Activated B cell treated with CpG ODN at 0.5 μM for 24 hours (primary cell): ENCODE measurements around the gene ANP32D. TPM values are rescaled to one million over a fixed set of nuclear protein-coding genes. Genes with fewer than 3 reads are reported as not detected.
"Not testable (repeated sequence)": the region's sequence is repeated elsewhere in the genome, so short reads cannot be mapped to it uniquely, and the experiment has no call there.

ENCODE experiments used
- ATAC-seq: fragments of 200-7000 bp; cut with Tn5 transposase; one replicate; pipeline ENCODE4 v1.10.0; 2021; ENCODE audit warnings: low read depth, mild to moderate bottlenecking, moderate library complexity
- CTCF ChIA-PET: fragments of 350-600 bp; sonication (Branson Sonifier 250); formaldehyde crosslinking; loops from one replicate; lab custom pipeline; 2021; ENCODE audit warnings: antibody characterized with exemption; lab: Charles Lee
- POLR2A ChIA-PET: fragments of 350-600 bp; sonication (Branson Sonifier 250); formaldehyde crosslinking; loops from one replicate; lab custom pipeline; 2021; ENCODE audit warnings: antibody characterized with exemption; lab: Charles Lee
- DNase-seq: peaks from one replicate; pipeline ENCODE4 v3.0.0; 2022
- H3K27ac Mint-ChIP-seq: one replicate; pipeline ENCODE4 v1.8.0; 2020; ENCODE audit warnings: mixed read lengths
- H3K27me3 Mint-ChIP-seq: one replicate; pipeline ENCODE4 v1.8.0; 2021; ENCODE audit warnings: mixed read lengths
- H3K36me3 Mint-ChIP-seq: one replicate; pipeline ENCODE4 v1.8.0; 2021; ENCODE audit warnings: low read depth, mixed read lengths
- H3K4me1 Mint-ChIP-seq: one replicate; pipeline ENCODE4 v1.8.0; 2021; ENCODE audit warnings: mixed read lengths
- H3K4me3 Mint-ChIP-seq: one replicate; pipeline ENCODE4 v1.8.0; 2020; ENCODE audit warnings: mild to moderate bottlenecking, mixed read lengths
- H3K9me3 Mint-ChIP-seq: one replicate; pipeline ENCODE4 v1.8.0; 2020; ENCODE audit warnings: mixed read lengths
- intact Hi-C: fragments of 100-400 bp; cut with micrococcal nuclease; formaldehyde crosslinking; loops from one replicate; pipeline ENCODE4 v1.15.1; 2024
- total RNA-seq: library from RNA; stranded (reverse); gene quantifications from 2 replicates; pipeline ENCODE4 v1.2.3, GENCODE V29; 2022
- TF ChIP-seq, protein P1 (sequence below): fragments of 200-600 bp; IDR thresholded peaks from one replicate; pipeline ENCODE4 v1.8.0; 2022; ENCODE audit warnings: antibody characterized with exemption, mild to moderate bottlenecking

ANP32D gene
- total RNA-seq, 1 donor from 2014 or later = not detected

DNA sequence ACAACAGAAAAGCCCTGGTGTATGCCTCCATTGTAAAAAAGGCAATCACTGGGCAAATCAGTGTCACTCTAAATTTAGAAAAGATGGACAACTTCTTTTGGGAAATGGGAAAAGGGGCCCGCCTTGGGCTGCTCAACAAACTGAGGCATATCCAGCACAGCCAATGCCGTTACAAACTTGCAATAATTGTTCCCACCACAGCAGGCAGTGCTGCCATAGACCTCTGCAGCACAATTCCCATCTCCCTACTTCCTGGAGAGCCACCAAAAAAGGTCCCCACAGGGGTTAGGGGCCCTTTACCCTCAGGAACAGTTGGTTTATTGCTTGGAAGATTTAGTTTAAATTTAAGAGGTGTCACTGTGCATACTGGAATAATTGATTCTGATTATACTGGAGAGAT, 36.6 kb downstream of the ANP32D start:
- peaks cover 3% of the 10 kb centered on the region for H3K4me1 Mint-ChIP-seq
- peaks cover 19% of the 10 kb centered on the region for H3K9me3 Mint-ChIP-seq
- no peaks in the 10 kb centered on the region for H3K36me3 Mint-ChIP-seq
- TF ChIP-seq, protein P1, sequence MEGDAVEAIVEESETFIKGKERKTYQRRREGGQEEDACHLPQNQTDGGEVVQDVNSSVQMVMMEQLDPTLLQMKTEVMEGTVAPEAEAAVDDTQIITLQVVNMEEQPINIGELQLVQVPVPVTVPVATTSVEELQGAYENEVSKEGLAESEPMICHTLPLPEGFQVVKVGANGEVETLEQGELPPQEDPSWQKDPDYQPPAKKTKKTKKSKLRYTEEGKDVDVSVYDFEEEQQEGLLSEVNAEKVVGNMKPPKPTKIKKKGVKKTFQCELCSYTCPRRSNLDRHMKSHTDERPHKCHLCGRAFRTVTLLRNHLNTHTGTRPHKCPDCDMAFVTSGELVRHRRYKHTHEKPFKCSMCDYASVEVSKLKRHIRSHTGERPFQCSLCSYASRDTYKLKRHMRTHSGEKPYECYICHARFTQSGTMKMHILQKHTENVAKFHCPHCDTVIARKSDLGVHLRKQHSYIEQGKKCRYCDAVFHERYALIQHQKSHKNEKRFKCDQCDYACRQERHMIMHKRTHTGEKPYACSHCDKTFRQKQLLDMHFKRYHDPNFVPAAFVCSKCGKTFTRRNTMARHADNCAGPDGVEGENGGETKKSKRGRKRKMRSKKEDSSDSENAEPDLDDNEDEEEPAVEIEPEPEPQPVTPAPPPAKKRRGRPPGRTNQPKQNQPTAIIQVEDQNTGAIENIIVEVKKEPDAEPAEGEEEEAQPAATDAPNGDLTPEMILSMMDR = no peak
- CTCF ChIA-PET = no interaction called here
- H3K27ac Mint-ChIP-seq = no peak overlapping the region
- DNase-seq (no peak), ATAC-seq (no peak)
- intact Hi-C loops = no loop called here
- POLR2A ChIA-PET = no interaction called here
- no peak overlapping the region for H3K4me3 Mint-ChIP-seq
- H3K27me3 Mint-ChIP-seq = peaks cover 13% of the 10 kb centered on the region

DNA sequence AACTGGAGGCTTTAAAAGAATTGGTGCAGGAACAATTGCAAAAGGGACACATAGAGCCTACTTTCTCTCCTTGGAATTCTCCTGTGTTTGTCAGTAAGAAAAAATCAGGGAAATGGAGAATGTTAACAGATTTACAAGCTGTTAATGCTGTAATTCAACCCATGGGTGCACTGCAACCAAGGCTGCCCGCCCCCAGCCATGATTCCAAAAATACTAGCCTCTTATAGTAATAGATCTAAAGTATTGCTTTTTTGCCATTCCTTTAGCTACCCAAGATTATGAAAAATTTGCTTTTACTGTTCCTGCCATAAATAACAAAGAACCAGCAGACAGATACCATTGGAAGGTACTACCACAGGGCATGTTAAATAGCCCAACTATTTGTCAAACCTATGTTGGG, 37.8 kb downstream of the ANP32D start:
- Mint-ChIP-seq H3K4me1 (peaks cover 3% of the 10 kb centered on the region), H3K27ac (no peak overlapping the region), H3K36me3 (no peaks in the 10 kb centered on the region), H3K9me3 (peaks cover 25% of the 10 kb centered on the region), H3K4me3 (no peak overlapping the region), H3K27me3 (peaks cover 8% of the 10 kb centered on the region)
- DNase-seq (no peak), ATAC-seq (no peak)
- intact Hi-C loops = no loop called here
- ChIA-PET CTCF (no interaction called here), POLR2A (no interaction called here)
- TF ChIP-seq, protein P1 = no peak

DNA sequence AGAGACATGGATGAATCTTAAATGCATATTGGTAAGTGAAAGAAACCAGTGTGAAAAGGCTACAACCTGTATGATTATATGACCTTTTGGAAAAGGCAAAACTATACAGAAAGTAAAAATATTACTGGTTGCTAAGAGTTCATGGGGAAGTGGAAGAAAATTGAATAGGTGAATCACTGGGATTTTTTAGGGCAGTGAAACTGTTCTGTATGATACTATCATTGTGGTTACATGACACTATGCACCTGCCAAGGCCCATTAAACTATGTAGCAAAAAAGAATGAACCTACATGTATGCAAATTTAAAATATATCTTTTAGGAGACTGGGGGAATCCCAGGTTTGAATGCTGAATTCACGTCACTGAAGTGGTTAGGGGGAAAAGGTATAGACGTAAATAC, 40.5 kb downstream of the ANP32D start:
- H3K4me1 Mint-ChIP-seq = peaks cover 3% of the 10 kb centered on the region
- intact Hi-C loops = no loop called here
- ChIA-PET POLR2A (no interaction called here), CTCF (no interaction called here)
- TF ChIP-seq, protein P1 = no peak
- no peak overlapping the region for H3K4me3 Mint-ChIP-seq
- H3K36me3 Mint-ChIP-seq = no peaks in the 10 kb centered on the region
- H3K27ac Mint-ChIP-seq = no peak overlapping the region
- ATAC-seq (peak; percentile 40), DNase-seq (no peak)
- peaks cover 25% of the 10 kb centered on the region for H3K9me3 Mint-ChIP-seq
- H3K27me3 Mint-ChIP-seq = no peaks in the 10 kb centered on the region

DNA sequence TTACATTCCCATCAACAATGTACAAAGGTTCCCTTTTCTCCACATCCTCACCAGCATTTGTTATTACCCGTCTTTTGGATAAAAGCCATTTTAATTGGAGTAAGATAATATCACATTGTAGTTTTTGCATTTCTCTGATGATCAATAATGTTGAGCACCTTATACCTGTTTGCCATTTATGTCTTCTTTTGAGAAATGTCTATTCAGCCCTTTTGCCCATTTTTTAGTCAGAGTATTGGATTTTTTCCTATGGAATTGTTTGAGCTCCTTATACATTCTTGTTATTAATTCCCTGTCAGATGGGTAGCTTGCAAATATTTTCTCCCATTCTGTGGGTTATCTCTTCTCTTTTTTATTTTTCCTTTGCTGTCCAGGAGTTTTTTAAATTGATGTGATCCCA, 42.4 kb downstream of the ANP32D start:
- DNase-seq = no peak
- ATAC-seq = no peak
- TF ChIP-seq, protein P1 = no peak
- no peak overlapping the region for H3K4me3 Mint-ChIP-seq
- H3K27ac Mint-ChIP-seq = no peak overlapping the region
- no peaks in the 10 kb centered on the region for H3K36me3 Mint-ChIP-seq
- peaks cover 18% of the 10 kb centered on the region for H3K9me3 Mint-ChIP-seq
- POLR2A ChIA-PET = no interaction called here
- peaks cover 3% of the 10 kb centered on the region for H3K4me1 Mint-ChIP-seq
- intact Hi-C loops = no loop called here
- H3K27me3 Mint-ChIP-seq = no peaks in the 10 kb centered on the region
- CTCF ChIA-PET = interaction anchor here (0.7 kb wide), 1 partner anchor 8 kb away, joined by 3 read pairs; no protein-coding TSS in a partner anchor

DNA sequence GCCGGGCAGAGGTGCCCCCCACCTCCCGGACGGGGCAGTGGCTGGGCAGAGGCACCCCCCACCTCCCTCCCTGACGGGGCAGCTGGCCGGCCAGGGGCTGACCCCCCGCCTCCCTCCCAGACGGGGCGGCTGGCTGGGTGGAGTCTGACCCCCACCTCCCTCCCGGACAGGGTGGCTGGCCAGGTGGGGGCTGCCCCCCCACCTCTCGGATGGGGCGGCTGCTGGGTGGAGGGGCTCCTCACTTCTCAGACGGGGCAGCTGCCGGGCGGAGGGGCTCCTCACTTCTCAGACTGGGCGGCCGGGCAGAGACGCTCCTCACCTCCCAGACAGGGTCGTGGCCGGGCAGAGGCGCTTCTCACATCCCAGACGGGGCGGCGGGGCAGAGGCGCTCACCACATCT, 48.0 kb downstream of the ANP32D start:
- intact Hi-C loops = not testable (repeated sequence)

More for the DNA sequence above, 48.0 kb downstream of the ANP32D start:
- CTCF ChIA-PET, H3K27ac Mint-ChIP-seq, POLR2A ChIA-PET, H3K27me3 Mint-ChIP-seq, H3K4me3 Mint-ChIP-seq, H3K9me3 Mint-ChIP-seq, H3K36me3 Mint-ChIP-seq, H3K4me1 Mint-ChIP-seq, DNase-seq, ATAC-seq: not testable (repeated sequence)

Other genes with a start within 250 kb of the ANP32D start
- 27.6 and 34.5 TPM in 2 replicates for gene ZNF641, start 121.6 kb upstream of the ANP32D start, total RNA-seq
- not detected in 2 replicates for gene C12orf54, start 9.9 kb downstream of the ANP32D start, total RNA-seq
- gene OR8S1, start 53.1 kb downstream of the ANP32D start, total RNA-seq = not detected in 2 replicates
- gene LALBA, start 97.5 kb downstream of the ANP32D start, total RNA-seq = not detected in 2 replicates
- 52.4 and 59.5 TPM in 2 replicates for gene KANSL2, start 209.7 kb downstream of the ANP32D start, total RNA-seq
- 48.9 and 49.6 TPM in 2 replicates for gene CCNT1, start 244.1 kb downstream of the ANP32D start, total RNA-seq